CD14-positive monocyte (primary cell): ENCODE data around the gene FOXO1. TPM values are rescaled to one million over a fixed set of nuclear protein-coding genes. Genes with fewer than 3 reads are reported as not detected.

Experiments
- DNase-seq, 3 donors: peaks; one replicate each; pipeline ENCODE4 v3.0.0-alpha.2; 2011 to 2022
- H2AFZ ChIP-seq: 2 replicates; pipeline ENCODE4 v1.6.0; 2012; ENCODE audit warnings: mild to moderate bottlenecking, low read depth, low read length, inconsistent platforms; ENCODE audit not compliant: insufficient read depth, poor library complexity, severe bottlenecking
- H3K27ac ChIP-seq, 2 donors: 1 replicate in 1 of 2; 2 replicates in 1 of 2; pipeline ENCODE4 v1.5.1; 2012 to 2013; ENCODE audit warnings: low read length in 2 of 2, control low read depth in 1 of 2, inconsistent platforms in 1 of 2, low read depth in 1 of 2, mild to moderate bottlenecking in 1 of 2
- H3K27me3 ChIP-seq, 2 donors: one replicate each; pipeline versions ENCODE4 v1.6.0 to v1.6.1; 2011 to 2013; ENCODE audit warnings: low read length in 2 of 2; ENCODE audit not compliant: control insufficient read depth in 2 of 2, insufficient read depth in 2 of 2
- H3K36me3 ChIP-seq, 2 donors: replicated peaks in 1 of 2; 1 replicate in 1 of 2; 2 replicates in 1 of 2; pipeline versions ENCODE4 v1.5.1 to v1.6.1; 2012 to 2013; ENCODE audit warnings: low read length in 2 of 2, control low read depth in 1 of 2, inconsistent platforms in 1 of 2, mild to moderate bottlenecking in 1 of 2; ENCODE audit not compliant: insufficient read depth in 2 of 2, control insufficient read depth in 1 of 2
- H3K4me1 ChIP-seq, 2 donors: 1 replicate in 1 of 2; 2 replicates in 1 of 2; pipeline versions ENCODE4 v1.5.1 to v1.6.1; 2012 to 2013; ENCODE audit warnings: low read length in 2 of 2, control low read depth in 1 of 2, inconsistent platforms in 1 of 2, mild to moderate bottlenecking in 1 of 2, moderate library complexity in 1 of 2; ENCODE audit not compliant: insufficient read depth in 2 of 2, control insufficient read depth in 1 of 2
- H3K4me2 ChIP-seq: replicated peaks from 2 replicates; pipeline ENCODE3; 2012; ENCODE audit warnings: low read length, moderate library complexity, mild to moderate bottlenecking; ENCODE audit not compliant: poor library complexity, severe bottlenecking; ENCODE audit errors: extremely low read depth
- H3K4me3 ChIP-seq, 3 experiments: fragments of 200-600 bp in 1 of 3; sonication (generic) in 1 of 3; replicated peaks in 1 of 3; 1 replicate in 2 of 3; 2 replicates in 1 of 3; pipeline ENCODE4 v1.5.1; 2011 to 2013; ENCODE audit warnings: low read length in 3 of 3, mild to moderate bottlenecking in 3 of 3, control low read depth in 2 of 3, low read depth in 2 of 3, inconsistent platforms in 1 of 3, moderate library complexity in 1 of 3
- H3K79me2 ChIP-seq: 2 replicates; pipeline ENCODE4 v1.6.0; 2012; ENCODE audit warnings: mild to moderate bottlenecking, control low read depth, inconsistent platforms, low read length, moderate library complexity; ENCODE audit not compliant: insufficient read depth
- H3K9ac ChIP-seq: 2 replicates; pipeline ENCODE4 v1.6.0; 2017; ENCODE audit warnings: low read length, mild to moderate bottlenecking; ENCODE audit not compliant: insufficient read depth, poor library complexity, severe bottlenecking
- H3K9me3 ChIP-seq, 2 donors: replicated peaks in 1 of 2; 1 replicate in 1 of 2; 2 replicates in 1 of 2; pipeline versions ENCODE4 v1.5.1 to v1.6.1; 2012 to 2013; ENCODE audit warnings: low read length in 2 of 2, control low read depth in 1 of 2; ENCODE audit not compliant: control insufficient read depth in 1 of 2, insufficient read depth in 1 of 2
- H4K20me1 ChIP-seq: 2 replicates; pipeline ENCODE4 v1.6.0; 2012; ENCODE audit warnings: mild to moderate bottlenecking, low read length, control low read depth, moderate library complexity; ENCODE audit not compliant: insufficient read depth
- H3K27ac Mint-ChIP-seq, 7 donors: one replicate each; pipeline ENCODE4 v1.8.0; 2020; ENCODE audit warnings: mild to moderate bottlenecking in 7 of 7, mixed read lengths in 7 of 7, moderate library complexity in 6 of 7, inconsistent platforms in 2 of 7
- H3K27me3 Mint-ChIP-seq, 3 donors: one replicate each; pipeline ENCODE4 v1.8.0; 2021 to 2022; ENCODE audit warnings: low read depth in 3 of 3, mild to moderate bottlenecking in 3 of 3, mixed read lengths in 3 of 3, moderate library complexity in 3 of 3, inconsistent platforms in 1 of 3
- H3K36me3 Mint-ChIP-seq, 2 donors: one replicate each; pipeline ENCODE4 v1.8.0; 2020; ENCODE audit warnings: mixed read lengths in 2 of 2, inconsistent platforms in 1 of 2, mild to moderate bottlenecking in 1 of 2
- H3K4me1 Mint-ChIP-seq: one replicate; pipeline ENCODE4 v1.8.0; 2020; ENCODE audit warnings: mild to moderate bottlenecking, mixed read lengths
- H3K4me3 Mint-ChIP-seq, 2 donors: one replicate each; pipeline ENCODE4 v1.8.0; 2020; ENCODE audit warnings: mild to moderate bottlenecking in 2 of 2, mixed read lengths in 2 of 2, moderate library complexity in 1 of 2
- H3K9me3 Mint-ChIP-seq, 7 donors: one replicate each; pipeline ENCODE4 v1.8.0; 2020 to 2022; ENCODE audit warnings: mixed read lengths in 7 of 7, mild to moderate bottlenecking in 6 of 7, moderate library complexity in 6 of 7, inconsistent platforms in 2 of 7
- CTCF ChIP-seq: fragments of 200-600 bp; IDR thresholded peaks from one replicate; pipeline ENCODE4 v1.8.0; 2022; ENCODE audit warnings: antibody characterized with exemption, mild to moderate bottlenecking
- WGBS: methylation state at CpG from one replicate; pipeline ENCODE4 v1.1.5; 2013; ENCODE audit warnings: missing lambda C conversion rate; ENCODE audit not compliant: insufficient coverage; 5-methylcytosine and 5-hydroxymethylcytosine counted together
- intact Hi-C, 2 donors: fragments of 100-400 bp; cut with micrococcal nuclease; formaldehyde crosslinking; loops; one replicate each; pipeline versions ENCODE4 v1.15.0 to v1.15.1; 2023
- polyA plus RNA-seq, 3 donors: library from polyadenylated mRNA; depleted of rRNA in 1 of 3; unstranded in 2 of 3; stranded (reverse) in 1 of 3; fragments of 300-500 nt in 2 of 3; fragments of >200 nt in 1 of 3; fragmentation: Illumina TruSeq in 2 of 3; gene quantifications; 1 replicate in 2 of 3; 2 replicates in 1 of 3; pipeline ENCODE4 v1.2.3, GENCODE V29; 2012 to 2021

The FOXO1 gene
- polyA plus RNA-seq, 3 donors, result 3.1 to 11.3 (median 8.0) TPM

DNA sequence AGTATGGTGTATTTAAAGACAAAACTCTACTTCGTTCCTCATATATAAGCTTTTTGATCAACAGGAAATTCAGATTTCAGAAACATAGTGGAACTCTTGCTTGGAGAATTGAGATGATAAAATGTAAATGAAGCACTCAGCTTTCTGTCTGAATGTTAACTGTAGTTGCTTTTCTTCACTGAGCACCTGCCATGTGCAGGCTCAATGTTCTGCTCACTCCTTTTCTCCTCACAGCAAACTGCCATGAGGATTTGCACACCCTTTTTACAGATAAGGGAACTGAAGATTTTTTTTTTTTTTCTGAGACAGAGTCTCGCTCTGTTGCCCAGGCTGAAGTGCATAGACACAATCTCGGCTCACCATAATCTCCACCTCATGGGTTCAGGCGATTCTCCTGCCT is 28.0 kb upstream of the FOXO1 start:
- no peak overlapping the region for H3K4me3 ChIP-seq
- TF ChIP-seq CTCF, result no peak
- H3K27me3 Mint-ChIP-seq, result peaks cover 0 to 1% (median 0%) of the 10 kb centered on the region in 3 donors
- H3K27me3 ChIP-seq, result no peaks in the 10 kb centered on the region
- no peaks in the 10 kb centered on the region for H4K20me1 ChIP-seq
- no CpG with 5 or more reads among the region's 4 CpGs for WGBS
- intact Hi-C loops, result no loop called here
- H3K27ac ChIP-seq, result no peak overlapping the region
- H3K36me3 Mint-ChIP-seq, result no peaks in the 10 kb centered on the region
- no peak overlapping the region for H3K9ac ChIP-seq
- H3K36me3 ChIP-seq, result no peaks in the 10 kb centered on the region
- H3K9me3 ChIP-seq, result no peaks in the 10 kb centered on the region
- no peak for DNase-seq
- peaks cover 0 to 10% (median 1%) of the 10 kb centered on the region in 7 donors for H3K9me3 Mint-ChIP-seq
- no peaks in the 10 kb centered on the region for H3K4me1 Mint-ChIP-seq
- no peak overlapping the region for H3K4me3 Mint-ChIP-seq
- no peak overlapping the region for H3K4me2 ChIP-seq
- H3K27ac Mint-ChIP-seq, result no peak overlapping the region
- no peak overlapping the region for H2AFZ ChIP-seq
- H3K79me2 ChIP-seq, result no peaks in the 10 kb centered on the region
- no peaks in the 10 kb centered on the region for H3K4me1 ChIP-seq

- Mint-ChIP-seq H3K9me3 (peaks cover 0 to 6% (median 0%) of the 10 kb centered on the region in 7 donors), H3K4me3 (no peak overlapping the region), H3K27ac (no peak overlapping the region), H3K36me3 (no peaks in the 10 kb centered on the region), H3K4me1 (no peaks in the 10 kb centered on the region), H3K27me3 (peaks cover 0 to 1% (median 0%) of the 10 kb centered on the region in 3 donors)
- Histone ChIP-seq H3K79me2 (no peaks in the 10 kb centered on the region), H3K4me3 (no peak overlapping the region), H3K9me3 (no peaks in the 10 kb centered on the region), H3K4me1 (no peaks in the 10 kb centered on the region), H3K9ac (no peak overlapping the region), H3K27me3 (no peaks in the 10 kb centered on the region), H3K36me3 (no peaks in the 10 kb centered on the region), H2AFZ (no peak overlapping the region), H3K4me2 (no peak overlapping the region), H4K20me1 (no peaks in the 10 kb centered on the region), H3K27ac (no peak overlapping the region)
- no peak for TF ChIP-seq CTCF
- DNase-seq, result no peak
- intact Hi-C loops, result no loop called here
- WGBS, result no CpG with 5 or more reads among the region's 2 CpGs
Measured at GRCh38 chr13:40692946-40693345, 26.5 kb upstream of the FOXO1 start.
